Left lobe of liver (tissue), 2 donors: ENCODE data around the gene ATCAY. TPM values are rescaled to one million over a fixed set of nuclear protein-coding genes. Genes with fewer than 3 reads are reported as not detected.
"Not testable (repeated sequence)": the region's sequence is repeated elsewhere in the genome, so short reads cannot be mapped to it uniquely, and the experiment has no call there.

Experiments used
- ATAC-seq: fragments of 200-7000 bp; cut with Tn5 transposase; one replicate; pipeline ENCODE4 v1.9.1; 2020; ENCODE audit warnings: mild to moderate bottlenecking, moderate library complexity
- DNase-seq: peaks from one replicate; pipeline ENCODE4 v3.0.0-alpha.2; 2020; ENCODE audit warnings: low spot score
- total RNA-seq: library from RNA; stranded (reverse); gene quantifications from one replicate; pipeline ENCODE4 v1.2.1, GENCODE V29; 2021
- donor health status: DM: no; HTN: no; CAD: no; lungs with moderate emphysema.
- donor health status: DM: no; HTN: yes; CAD: no.

ATCAY gene
- total RNA-seq, 1 donor from 2014 or later = not detected

DNA sequence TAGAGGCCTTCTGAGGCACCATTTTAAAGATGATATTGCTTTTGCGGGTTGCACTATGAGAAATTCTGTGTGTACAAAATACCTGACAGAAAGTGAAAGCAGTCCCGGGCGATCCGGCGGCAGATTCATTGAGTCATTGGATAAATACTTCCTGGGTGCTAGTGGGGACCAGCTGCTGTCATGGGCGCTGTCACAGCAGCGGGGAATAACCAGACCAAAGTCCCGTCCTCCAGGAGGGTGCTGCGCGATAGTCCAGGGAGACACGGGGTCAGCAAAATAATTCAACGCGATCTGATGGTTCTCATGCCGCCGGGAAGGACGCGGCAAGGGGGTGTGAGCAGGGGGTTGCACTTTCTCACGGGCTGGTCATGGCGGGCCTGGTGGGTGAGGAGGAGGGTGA lies 25.2 kb upstream of the ATCAY start:
- DNase-seq = no peak
- ATAC-seq = no peak

DNA sequence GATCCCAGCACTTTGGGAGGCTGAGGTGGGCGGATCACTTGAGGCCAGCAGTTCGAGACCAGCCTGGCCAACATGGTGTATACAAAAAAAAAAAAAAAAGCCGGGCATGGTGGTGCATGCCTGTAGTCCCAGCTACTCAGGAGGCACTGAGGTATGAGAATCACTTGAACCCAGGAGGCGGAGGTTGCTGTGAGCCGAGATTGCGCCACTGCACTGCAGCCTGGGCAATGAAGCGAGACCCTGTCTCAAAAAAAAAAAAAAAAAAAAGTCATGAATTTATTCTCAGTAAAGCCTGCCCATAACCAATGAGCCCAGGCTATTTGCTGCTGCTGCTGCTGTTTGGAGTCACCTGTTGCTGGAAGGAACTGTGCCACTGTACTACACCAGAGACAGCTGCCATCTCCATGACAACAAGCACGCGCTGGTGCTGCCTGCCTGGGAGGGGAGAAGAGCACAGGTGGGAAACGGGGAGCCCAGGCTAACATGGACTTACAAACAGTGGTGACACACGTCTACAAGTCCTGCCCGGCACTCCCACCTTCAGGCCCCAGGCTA lies 23.0 kb upstream of the ATCAY start:
- DNase-seq (no peak), ATAC-seq (no peak)

DNA sequence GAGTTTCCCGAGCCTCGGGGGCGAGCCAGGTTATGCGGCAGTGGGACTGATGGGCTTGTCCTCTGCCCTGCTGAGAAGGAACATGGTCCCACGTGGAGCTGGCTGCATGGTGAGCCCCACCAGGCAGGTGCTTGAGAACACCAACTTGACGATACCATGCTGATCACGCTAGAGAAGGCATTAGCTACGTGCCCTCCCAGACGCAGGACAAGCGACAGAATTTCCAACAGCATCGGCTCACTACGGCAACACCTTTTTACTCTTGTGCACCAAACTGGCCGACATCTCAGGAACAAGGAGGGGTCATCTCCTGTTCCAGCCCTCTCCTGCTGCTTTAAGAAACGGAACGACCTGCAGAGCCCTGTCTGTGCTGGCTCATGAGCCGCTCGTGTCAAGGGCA lies 20.0 kb upstream of the ATCAY start:
- DNase-seq (no peak), ATAC-seq (no peak)

DNA sequence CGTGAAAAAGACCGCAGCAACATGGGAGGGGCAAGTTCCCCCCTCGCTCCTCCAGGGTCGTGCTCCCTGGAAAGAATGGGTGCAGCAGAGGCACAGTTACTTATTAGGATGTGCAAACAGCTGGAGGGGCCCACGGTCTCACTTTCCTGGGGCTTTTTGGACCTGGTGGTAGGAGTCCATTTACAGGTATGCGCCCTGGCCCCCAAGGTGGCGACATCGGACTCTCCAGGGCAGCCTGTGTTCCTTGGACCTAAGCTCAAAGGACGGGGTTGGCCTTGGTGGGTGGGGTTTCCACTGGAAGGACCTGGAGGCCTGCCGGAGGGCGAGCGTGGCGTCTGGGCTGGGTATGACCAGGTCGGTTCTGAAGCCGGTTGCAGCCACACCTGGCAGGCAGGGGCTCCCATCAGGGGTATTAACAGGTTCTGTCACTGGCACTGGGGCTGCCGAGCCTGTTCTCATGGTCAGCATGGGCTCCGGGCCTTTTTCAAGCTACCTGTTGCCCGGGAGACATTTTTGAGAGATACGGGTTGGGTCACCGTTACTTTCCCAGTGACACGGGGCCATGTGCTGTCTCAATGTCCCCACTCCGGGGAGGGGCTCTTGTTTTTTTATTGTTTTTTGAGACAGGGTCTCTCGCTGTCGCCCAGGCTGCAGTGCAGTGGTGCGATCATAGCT lies 17.5 kb upstream of the ATCAY start:
- ATAC-seq = no peak

DNA sequence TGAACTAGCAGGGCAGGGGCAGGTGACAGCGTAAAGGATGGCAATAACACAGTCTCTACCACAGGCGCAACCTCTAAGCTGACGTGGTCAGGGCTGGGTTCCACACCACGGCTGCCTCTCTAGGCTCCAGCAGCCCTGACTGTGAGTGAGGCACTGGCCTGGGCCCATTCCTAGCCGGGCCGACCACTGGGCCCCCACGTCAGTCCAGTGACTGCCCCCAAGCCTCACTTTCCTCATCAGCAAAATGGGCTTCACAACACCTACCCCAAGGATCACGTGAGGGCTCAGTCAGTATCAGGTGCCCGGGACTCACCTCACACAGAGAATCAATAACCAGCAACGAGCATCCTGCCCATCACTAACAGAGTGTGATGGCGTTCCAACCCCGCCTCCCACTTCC lies 16.8 kb upstream of the ATCAY start:
- DNase-seq = no peak
- no peak for ATAC-seq

More for the DNA sequence above, 17.5 kb upstream of the ATCAY start:
- no peak for DNase-seq

DNA sequence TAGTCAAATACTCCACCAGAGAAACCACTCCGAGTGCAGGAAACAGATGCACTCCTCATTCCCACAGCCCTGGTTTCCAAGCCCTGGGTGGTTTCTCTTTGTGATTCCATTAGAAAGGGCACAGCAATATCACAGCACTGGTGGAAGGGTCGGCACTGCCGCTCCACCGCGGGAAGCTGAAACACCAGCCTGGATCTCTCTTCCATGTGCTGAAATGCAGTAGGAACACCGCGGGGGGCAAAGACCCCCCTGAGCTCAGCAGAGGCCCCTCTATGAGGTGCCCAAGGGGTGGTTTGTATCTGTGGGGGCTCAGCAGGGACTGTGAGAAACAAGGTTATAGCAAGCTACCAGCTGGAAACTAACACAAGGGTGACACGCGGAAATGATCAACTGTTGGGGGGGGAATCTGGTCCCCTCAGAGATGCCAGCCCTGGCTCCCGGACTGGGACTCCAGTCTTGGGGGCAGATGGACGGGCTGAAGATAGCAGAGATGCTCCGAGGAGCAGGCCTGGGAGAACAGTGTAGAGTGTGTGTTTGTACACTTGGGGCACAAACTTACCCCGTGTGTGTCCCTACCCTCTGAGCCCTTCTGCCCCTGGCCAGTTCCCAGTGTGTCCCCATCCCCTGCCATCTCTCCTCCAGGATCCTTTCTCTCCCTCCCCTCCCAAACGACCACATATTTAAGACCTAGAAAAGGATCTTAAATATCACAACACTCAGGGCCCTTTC lies 13.4 kb upstream of the ATCAY start:
- ATAC-seq (no peak), DNase-seq (no peak)

DNA sequence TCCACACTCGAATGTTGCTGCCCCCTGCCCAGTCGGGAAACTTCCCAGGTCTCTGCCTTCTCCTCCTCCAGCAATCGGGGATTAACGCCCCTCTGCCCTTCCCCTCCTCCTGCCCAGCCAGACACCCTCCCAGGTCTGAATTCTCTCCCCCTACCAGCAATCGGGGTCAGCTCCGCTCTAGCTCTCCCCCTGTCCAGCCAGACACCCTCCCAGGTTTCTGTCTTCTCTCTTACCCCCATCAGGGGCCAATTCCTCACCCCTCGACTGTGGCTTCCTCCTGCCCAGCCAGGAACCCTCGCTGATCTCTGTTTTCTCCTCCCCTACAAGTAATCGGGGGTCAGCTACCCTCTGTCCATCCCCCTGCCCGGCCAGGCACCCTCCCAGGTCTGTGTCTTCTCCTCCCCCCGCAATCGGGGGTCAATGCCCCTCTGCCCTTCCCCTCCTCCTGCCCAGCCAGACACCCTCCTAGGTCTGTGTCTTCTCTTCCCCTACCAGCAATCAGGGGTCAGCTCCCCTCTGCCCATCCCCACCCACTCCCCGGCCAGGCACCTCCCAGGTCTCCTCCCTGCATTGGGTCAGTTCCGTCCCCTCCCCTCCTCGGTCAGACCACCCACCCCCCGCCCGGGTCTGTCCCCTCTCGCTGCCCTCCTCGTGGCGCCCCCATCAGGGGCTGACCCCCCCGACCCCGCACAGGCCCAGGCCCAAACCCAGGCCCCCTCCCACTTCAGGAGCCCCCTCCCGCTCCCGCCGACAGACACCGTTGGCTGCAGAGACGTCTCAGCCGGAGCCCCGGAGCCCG lies 12.3 kb upstream of the ATCAY start:
- no peak for DNase-seq
- no peak for ATAC-seq

DNA sequence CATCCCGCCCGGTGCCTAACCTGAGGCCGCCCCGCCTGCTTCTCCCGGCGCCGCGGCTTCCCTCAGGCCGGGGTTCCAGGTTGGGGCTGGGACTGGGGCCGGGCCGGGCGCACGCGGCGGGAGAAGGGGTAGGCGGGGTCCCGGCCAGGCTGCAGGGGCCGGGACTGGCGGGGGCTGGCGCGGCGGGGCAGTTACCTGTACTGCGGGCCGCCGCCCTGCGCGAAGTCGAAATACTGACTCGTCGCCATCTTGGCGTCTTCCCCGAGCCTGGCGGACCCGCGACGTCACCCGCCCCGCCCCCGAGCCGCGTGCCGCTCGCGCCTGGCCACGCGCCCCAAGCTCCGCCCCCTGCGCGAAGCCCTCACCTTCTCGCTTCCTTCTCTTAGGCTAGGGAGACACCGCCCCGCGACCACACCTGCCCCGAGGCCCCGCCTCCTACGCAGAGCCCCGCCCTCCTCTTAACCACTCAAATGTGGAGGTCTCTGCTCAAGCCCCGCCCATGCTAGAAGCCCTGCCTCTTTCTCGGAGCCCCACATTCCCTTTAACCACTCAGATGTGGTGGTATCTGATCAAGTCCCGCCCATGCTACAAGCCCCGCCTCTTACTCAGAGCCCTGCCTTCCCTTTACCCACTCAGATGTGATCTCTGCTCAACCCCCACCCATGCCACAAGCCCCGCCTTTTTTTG lies 11.6 kb upstream of the ATCAY start, which contains the start of gene ZFR2:
ZFR2 (minus strand) TSS at position 269 of the 687 bp plus-strand sequence; CDS start at position 248, 21 bp downstream.
- ATAC-seq = no peak
- DNase-seq = no peak

DNA sequence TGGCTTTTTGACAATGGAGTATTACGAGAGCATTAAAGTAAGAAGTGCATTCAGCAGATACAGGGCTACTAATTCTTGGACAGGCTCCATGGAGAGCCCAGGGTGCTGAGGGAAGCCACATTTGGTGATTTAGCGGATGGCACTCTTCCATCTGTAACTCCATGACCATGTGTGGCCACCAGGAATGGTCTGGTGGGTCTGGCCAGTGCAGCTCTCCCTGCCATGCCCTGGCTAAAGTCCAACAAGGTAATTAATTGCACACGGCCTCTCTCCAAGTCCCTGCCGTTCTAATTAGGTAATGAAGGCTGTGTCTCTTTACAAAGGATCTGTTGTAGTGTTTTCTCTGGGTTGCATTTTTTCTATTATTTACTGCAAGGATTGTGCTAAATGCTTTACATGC lies 7.3 kb upstream of the ATCAY start:
- no peak for DNase-seq
- ATAC-seq = no peak

DNA sequence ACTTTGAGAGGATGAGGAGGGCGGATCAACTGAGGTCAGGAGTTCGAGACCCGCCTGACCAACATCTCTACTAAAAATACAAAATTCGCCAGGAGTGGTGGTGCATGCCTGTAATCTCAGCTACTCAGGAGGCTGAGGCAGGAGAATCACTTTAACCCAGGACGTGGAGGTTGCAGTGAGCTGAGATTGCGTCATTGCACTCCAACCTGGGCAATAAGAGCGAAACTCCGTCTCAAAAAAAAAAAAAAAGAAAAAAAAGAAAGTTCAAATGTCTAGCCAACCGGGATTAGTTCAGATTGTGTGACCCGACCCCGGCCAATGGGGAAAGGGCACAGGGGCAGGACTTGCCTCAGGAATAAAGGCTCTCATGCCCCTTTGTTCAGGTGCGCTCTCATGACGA lies 5.8 kb upstream of the ATCAY start:
- not testable (repeated sequence) for DNase-seq, ATAC-seq

DNA sequence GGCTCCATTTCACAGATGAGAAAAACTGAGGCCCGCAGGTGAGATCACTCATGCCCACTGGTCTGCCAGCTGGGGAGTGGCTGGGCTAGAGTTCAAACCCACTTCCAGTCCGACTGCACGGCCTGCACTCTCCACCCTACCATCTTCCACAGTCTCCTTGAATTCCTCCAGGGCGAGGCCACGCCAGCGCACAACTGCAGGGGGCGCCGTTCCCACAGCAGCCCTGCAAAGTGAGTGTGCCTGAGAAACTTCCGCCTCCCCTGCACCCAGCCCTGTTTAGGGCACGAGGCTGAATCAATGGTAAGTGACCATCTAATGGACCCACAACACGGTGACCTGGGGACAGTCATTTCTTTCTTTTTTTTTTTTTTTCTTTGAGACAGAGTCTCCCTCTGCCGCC lies 829 bp upstream of the ATCAY start:
- no peak for DNase-seq
- ATAC-seq = no peak

DNA sequence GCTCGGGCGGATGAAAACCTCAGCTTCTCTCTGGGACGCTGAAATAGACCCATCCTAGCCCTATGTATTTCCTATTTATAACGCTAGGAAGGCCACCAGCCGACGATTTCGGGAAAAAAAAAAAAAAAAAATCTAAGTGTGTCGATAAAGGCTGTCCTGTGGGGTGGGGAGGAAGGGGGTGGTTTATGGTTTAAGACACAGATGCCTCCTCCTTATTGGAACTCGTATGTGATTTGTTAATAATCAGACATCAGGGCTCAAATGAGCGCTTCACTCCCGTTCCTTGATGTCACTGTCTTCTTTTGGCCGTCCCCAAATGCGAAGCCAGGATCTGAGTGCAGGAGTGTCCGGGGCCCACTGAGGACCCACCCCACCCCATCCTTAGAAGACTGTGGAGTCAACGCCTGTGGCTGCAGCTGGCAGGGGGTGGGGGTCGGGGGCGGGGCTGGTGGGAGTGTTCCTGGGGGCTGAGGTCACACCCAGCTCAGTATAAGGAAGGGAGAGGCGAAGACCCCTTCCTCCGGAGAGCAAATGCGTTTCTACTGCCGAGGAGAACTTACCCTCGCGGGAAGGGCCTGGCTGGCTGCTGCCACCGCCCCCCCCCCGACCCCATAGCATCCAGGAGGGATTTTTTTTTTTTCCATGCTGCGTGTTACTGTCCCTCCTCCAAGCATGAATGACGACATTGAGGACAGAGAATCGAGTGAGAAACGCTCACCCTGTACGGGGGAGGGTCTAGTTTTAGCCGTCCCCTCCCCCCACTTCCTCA lies 971 bp downstream of the ATCAY start:
- no peak for ATAC-seq
- no peak for DNase-seq

DNA sequence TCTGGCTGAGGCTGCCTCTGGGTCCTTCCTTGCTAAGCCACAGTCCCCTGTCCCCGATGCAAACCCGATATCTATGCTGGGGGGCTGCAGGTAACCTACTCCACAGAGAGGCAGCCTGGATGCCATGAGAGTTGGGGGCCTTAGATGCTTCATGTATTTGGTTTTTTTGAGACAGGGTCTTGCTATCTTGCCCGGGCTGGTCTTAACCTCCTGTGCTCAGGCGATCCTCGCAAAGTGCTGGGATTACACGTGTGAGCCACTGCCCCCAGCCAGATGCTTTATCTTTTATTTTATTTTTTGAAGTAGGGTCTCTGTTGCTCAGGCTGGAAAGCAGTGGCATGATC lies 1.5 kb downstream of the ATCAY start:
- ATAC-seq (no peak), DNase-seq (no peak)

DNA sequence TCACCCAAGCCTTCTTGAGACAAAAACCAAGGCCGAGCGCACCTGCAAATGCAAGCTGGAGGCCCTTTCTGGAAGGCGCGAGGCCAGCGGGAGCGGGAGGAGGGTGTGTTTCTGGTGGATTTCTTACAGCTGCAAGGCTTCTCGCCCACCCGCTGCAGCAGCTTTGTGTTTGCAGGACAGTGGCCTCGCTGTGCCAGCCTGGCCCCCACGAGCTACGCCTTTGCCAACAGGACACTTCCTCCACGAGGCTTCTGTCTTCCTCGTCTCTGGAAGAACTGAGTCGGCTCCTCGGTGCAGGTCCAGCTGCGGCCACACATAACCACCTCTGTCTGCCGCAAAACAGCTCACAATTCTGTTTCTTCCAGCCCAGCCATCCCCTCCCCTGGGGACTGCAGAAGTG lies 10.1 kb downstream of the ATCAY start:
- ATAC-seq (no peak), DNase-seq (no peak)

DNA sequence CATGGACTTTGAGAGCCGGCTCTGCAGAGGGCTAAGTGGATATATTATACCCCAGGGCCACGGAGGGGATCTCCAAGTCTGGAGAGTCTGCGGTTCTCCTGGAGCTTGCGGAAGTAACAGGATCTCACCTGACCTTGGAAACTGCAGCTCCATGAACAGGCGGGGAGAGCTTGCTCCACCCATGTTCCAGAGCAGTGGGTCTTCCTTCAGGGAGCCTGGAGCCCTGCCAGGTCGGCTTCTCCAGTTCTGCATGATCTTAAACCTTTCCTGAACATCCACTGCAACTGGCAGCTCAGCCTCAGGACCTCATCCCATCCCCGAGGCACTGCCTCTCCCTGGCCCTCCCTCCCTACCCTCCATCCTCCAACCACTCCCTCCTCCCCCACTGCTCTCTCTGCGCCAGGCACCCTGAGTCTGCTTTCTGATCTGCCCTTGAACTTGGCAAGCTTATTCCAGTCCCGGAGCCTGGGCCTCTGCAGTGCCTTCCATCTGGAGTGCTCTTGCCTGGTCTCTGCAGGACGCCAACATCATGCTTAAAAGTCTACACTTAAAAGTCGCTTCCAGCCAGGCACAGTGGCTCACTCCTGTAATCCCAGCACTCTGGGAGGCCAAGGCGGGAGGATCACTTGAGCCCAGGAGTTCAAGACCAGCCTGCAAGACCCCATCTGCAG lies 13.2 kb downstream of the ATCAY start:
- ATAC-seq = no peak
- DNase-seq = no peak

DNA sequence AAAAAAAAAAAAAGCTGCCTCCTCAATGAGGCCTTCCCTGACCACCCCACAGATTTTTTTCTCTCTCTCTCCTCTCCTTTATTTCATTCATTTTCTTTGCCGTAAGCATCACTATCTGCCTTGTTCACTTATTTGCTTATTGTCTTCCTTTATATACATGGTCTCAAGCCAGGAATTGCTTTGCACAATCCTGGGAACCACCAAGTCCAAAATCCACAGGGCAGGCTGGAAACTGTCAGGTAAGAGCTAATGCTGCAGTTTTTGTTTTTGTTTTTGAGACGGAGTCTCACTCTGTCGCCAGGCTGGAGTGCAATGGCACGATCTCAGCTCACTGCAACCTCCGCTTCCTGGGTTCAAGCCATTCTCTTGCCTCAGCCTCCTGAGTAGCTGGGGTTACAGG lies 14.5 kb downstream of the ATCAY start:
- peak; percentile 88 for ATAC-seq

DNA sequence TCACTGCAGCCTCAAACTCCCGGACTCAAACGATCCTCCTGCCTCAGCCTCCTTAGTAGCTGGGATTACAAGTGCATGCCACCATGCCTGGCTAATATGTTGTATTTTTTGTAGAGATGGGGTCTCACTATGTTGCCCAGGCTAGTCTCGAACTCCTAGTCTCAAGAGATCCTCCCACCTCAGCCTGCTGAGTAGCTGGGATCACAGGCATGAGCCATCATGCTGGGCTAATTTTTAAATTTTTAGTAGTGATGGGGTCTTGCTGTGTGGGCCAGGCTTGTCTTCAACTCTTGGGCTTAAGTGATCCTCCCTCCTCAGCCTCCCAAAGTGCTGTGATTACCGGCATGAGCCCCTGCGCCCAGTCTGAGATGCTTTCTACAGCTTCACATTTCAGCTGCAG lies 15.3 kb downstream of the ATCAY start:
- DNase-seq (no peak), ATAC-seq (no peak)

More for the DNA sequence above, 14.5 kb downstream of the ATCAY start:
- DNase-seq = not testable (repeated sequence)

DNA sequence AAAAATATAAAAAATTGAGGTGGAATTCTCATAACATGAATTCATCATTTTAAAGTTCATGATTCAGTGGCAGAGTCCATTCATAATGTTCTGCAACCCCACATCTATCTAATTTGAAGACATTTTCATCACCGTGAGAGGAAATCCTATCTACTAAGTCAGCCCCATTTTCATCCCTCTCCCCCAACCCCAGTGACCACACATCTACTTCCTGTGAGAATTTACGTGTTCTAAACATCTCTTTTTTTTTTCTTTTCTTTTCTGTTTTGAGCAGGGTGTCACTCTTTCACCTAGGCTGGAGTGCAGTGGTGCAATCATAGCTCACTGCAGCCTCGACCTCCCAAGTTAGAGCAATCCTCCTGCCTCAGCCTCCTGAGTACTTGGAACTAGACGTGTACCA lies 17.5 kb downstream of the ATCAY start:
- no peak for DNase-seq
- no peak for ATAC-seq

DNA sequence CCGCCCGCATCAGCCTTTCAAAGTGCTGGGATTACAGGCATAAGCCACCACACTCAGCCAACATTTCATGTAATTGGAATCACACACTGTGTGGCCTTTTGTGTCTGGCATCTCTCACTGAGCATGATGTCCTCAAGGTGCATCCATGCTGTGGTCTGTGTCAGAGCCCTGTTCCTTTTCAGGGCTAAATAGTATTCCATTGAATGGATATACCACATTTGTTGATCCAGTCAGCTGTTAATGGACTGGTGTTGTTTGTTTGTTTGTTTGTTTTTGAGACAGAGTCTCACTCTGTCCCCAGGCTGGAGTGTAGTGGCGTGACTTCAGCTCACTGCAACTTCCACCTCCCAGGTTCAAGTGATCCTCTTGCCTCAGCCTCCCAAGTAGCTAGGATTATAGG lies 17.9 kb downstream of the ATCAY start:
- ATAC-seq = no peak

More for the DNA sequence above, 17.9 kb downstream of the ATCAY start:
- no peak for DNase-seq
